B cell (primary cell): Measurements from ENCODE around the gene STON2. TPM values are rescaled to one million over a fixed set of nuclear protein-coding genes. Genes with fewer than 3 reads are reported as not detected.

Experiments
- ATAC-seq: fragments of 200-7000 bp; cut with Tn5 transposase; one replicate; pipeline ENCODE4 v1.10.0; 2021; ENCODE audit warnings: low read depth, mild to moderate bottlenecking, moderate number of reproducible peaks, moderate library complexity
- CTCF ChIA-PET: fragments of 350-600 bp; sonication (Branson Sonifier 250); formaldehyde crosslinking; loops from one replicate; lab custom pipeline; 2021; ENCODE audit warnings: antibody characterized with exemption, inconsistent platforms; lab: Charles Lee
- POLR2A ChIA-PET: fragments of 350-600 bp; sonication (Branson Sonifier 250); formaldehyde crosslinking; loops from one replicate; lab custom pipeline; 2021; ENCODE audit warnings: antibody characterized with exemption; lab: Charles Lee
- DNase-seq: peaks from one replicate; pipeline ENCODE4 v3.0.0; 2013
- H2AFZ ChIP-seq: 2 replicates; pipeline ENCODE4 v1.6.1; 2012; ENCODE audit warnings: mild to moderate bottlenecking, low read depth, low read length; ENCODE audit not compliant: insufficient read depth, poor library complexity, severe bottlenecking
- H3K27ac ChIP-seq, 2 donors: 1 replicate in 1 of 2; 2 replicates in 1 of 2; pipeline ENCODE4 v1.5.1; 2012 to 2013; ENCODE audit warnings: low read length in 2 of 2, mild to moderate bottlenecking in 2 of 2, moderate library complexity in 1 of 2
- H3K27me3 ChIP-seq, 4 experiments: fragments of 200-600 bp in 1 of 4; sonication (generic) in 1 of 4; replicated peaks in 1 of 4; 1 replicate in 2 of 4; 2 replicates in 2 of 4; pipeline versions ENCODE4 v1.6.1 to v1.7.0; 2013 to 2016; ENCODE audit warnings: low read length in 3 of 4, mild to moderate bottlenecking in 2 of 4, mixed read lengths in 1 of 4, moderate library complexity in 1 of 4; ENCODE audit not compliant: insufficient read depth in 4 of 4, control insufficient read depth in 3 of 4; ENCODE audit errors: control extremely low read depth in 1 of 4
- H3K36me3 ChIP-seq, 2 experiments: replicated peaks in 1 of 2; 1 replicate in 1 of 2; 2 replicates in 1 of 2; pipeline versions ENCODE4 v1.6.1 to v1.7.1; 2013; ENCODE audit warnings: low read length in 1 of 2; ENCODE audit not compliant: insufficient read depth in 2 of 2, control insufficient read depth in 1 of 2; ENCODE audit errors: control extremely low read depth in 1 of 2, extremely low read depth in 1 of 2
- H3K4me1 ChIP-seq, 2 donors: fragments of 200-600 bp in 1 of 2; sonication (generic) in 1 of 2; 1 replicate in 1 of 2; 2 replicates in 1 of 2; pipeline versions ENCODE4 v1.5.1 to v1.6.1; 2013 to 2017; ENCODE audit warnings: low read length in 2 of 2; ENCODE audit not compliant: control insufficient read depth in 2 of 2, insufficient read depth in 2 of 2
- H3K4me2 ChIP-seq: replicated peaks from 2 replicates; pipeline ENCODE3; 2012; ENCODE audit warnings: mild to moderate bottlenecking, low read depth, low read length; ENCODE audit not compliant: poor library complexity, severe bottlenecking
- H3K4me3 ChIP-seq, 5 experiments: fragments of 200-600 bp in 1 of 5; sonication (generic) in 1 of 5; 1 replicate in 3 of 5; 2 replicates in 2 of 5; pipeline versions ENCODE4 v1.5.1 to v1.7.0; 2011 to 2016; ENCODE audit warnings: low read length in 4 of 5, mild to moderate bottlenecking in 4 of 5, low read depth in 2 of 5, control low read depth in 1 of 5, moderate library complexity in 1 of 5; ENCODE audit not compliant: insufficient read depth in 1 of 5; ENCODE audit errors: control extremely low read depth in 1 of 5, extremely low read depth in 1 of 5
- H3K79me2 ChIP-seq: fragments of 200-600 bp; sonication (generic); one replicate; pipeline ENCODE4 v1.6.0; 2016; ENCODE audit warnings: low read length; ENCODE audit not compliant: control insufficient read depth, insufficient read depth
- H3K9ac ChIP-seq: fragments of 200-600 bp; sonication (generic); 2 replicates; pipeline ENCODE4 v1.6.1; 2017; ENCODE audit warnings: mild to moderate bottlenecking, low read length, moderate library complexity
- H3K9me3 ChIP-seq, 3 donors: one replicate each; pipeline versions ENCODE4 v1.6.1 to v1.7.1; 2013; ENCODE audit warnings: low read length in 2 of 3; ENCODE audit not compliant: control insufficient read depth in 2 of 3, insufficient read depth in 1 of 3; ENCODE audit errors: control extremely low read depth in 1 of 3
- H4K20me1 ChIP-seq: 2 replicates; pipeline ENCODE4 v1.6.0; 2012; ENCODE audit warnings: mild to moderate bottlenecking, low read length; ENCODE audit not compliant: insufficient read depth, control insufficient read depth, poor library complexity, severe bottlenecking
- H3K27ac Mint-ChIP-seq: one replicate; pipeline ENCODE4 v1.8.0; 2021; ENCODE audit warnings: mixed read lengths
- H3K27me3 Mint-ChIP-seq: one replicate; pipeline ENCODE4 v1.8.0; 2021; ENCODE audit warnings: mixed read lengths
- H3K4me1 Mint-ChIP-seq: one replicate; pipeline ENCODE4 v1.8.0; 2021; ENCODE audit warnings: mixed read lengths
- H3K4me3 Mint-ChIP-seq: one replicate; pipeline ENCODE4 v1.8.0; 2021; ENCODE audit warnings: mixed read lengths
- H3K9me3 Mint-ChIP-seq: one replicate; pipeline ENCODE4 v1.8.0; 2022; ENCODE audit warnings: mixed read lengths; ENCODE audit not compliant: insufficient read depth
- EZH2 ChIP-seq: IDR thresholded peaks from 2 replicates; pipeline ENCODE4 v1.6.1; 2012; ENCODE audit warnings: borderline replicate concordance, low read depth, mild to moderate bottlenecking, moderate library complexity, low read length; ENCODE audit not compliant: insufficient read depth, poor library complexity, severe bottlenecking
- WGBS: methylation state at CpG from one replicate; pipeline ENCODE4 v1.1.5; 2013; ENCODE audit warnings: missing lambda C conversion rate; ENCODE audit not compliant: insufficient coverage; 5-methylcytosine and 5-hydroxymethylcytosine counted together
- intact Hi-C: fragments of 100-400 bp; cut with micrococcal nuclease; formaldehyde crosslinking; loops from one replicate; pipeline ENCODE4 v1.10.0; 2022
- polyA plus RNA-seq: library from polyadenylated mRNA; depleted of rRNA; stranded (reverse); fragments of >200 nt; gene quantifications from 2 replicates; pipeline ENCODE4 v1.2.3, GENCODE V29; 2012
- total RNA-seq, 2 donors: library from RNA; stranded (reverse); fragments of 120-200 nt in 1 of 2; gene quantifications; 1 replicate in 1 of 2; 2 replicates in 1 of 2; pipeline versions ENCODE4 v1.2.3 to v1.2.4, GENCODE V29; 2013 to 2022
- TF ChIP-seq, protein P1 (sequence below): fragments of 200-600 bp; IDR thresholded peaks from one replicate; pipeline ENCODE4 v1.8.0; 2022; ENCODE audit warnings: antibody characterized with exemption, mild to moderate bottlenecking

The STON2 gene
- total and polyA plus RNA-seq, 2 donors (not counting 1 experiment from before 2014, with no cell fraction given): 0.03 TPM; not detected in 1

DNA sequence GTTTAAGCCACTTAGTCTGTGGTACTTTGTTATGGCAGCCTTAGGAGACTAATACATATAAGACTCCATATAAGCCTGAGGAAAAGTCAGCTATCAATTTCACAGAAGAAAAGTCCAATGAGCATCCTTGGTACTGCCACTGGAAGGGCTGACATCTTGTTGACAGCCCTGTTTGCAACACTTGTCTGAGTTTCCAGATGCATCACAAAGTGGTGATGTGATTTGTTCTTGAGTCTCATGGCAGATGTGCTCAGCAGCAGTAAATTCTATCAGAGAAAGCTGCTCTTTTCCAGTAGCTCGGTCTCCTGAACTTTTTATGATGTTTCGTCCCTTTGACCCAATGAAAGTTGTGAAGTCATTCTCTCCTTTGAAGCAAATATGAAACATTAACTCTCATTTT lies 54.3 kb downstream of the STON2 start:
- intact Hi-C loops: no loop called here
- Histone ChIP-seq H3K79me2 (no peaks in the 10 kb centered on the region), H2AFZ (no peak overlapping the region), H3K27ac (no peak overlapping the region), H3K27me3 (peaks cover 0 to 2% (median 0%) of the 10 kb centered on the region in 4 experiments), H3K4me3 (no peak overlapping the region), H3K9me3 (no peaks in the 10 kb centered on the region), H4K20me1 (no peaks in the 10 kb centered on the region), H3K9ac (no peak overlapping the region), H3K36me3 (no peaks in the 10 kb centered on the region), H3K4me2 (no peak overlapping the region), H3K4me1 (no peaks in the 10 kb centered on the region)
- no peak overlapping the region for H3K27ac Mint-ChIP-seq
- peaks cover 3% of the 10 kb centered on the region for H3K4me1 Mint-ChIP-seq
- ATAC-seq (no peak), DNase-seq (no peak)
- no CpG with 5 or more reads among the region's 2 CpGs for WGBS
- no peak for TF ChIP-seq EZH2
- TF ChIP-seq, protein P1, sequence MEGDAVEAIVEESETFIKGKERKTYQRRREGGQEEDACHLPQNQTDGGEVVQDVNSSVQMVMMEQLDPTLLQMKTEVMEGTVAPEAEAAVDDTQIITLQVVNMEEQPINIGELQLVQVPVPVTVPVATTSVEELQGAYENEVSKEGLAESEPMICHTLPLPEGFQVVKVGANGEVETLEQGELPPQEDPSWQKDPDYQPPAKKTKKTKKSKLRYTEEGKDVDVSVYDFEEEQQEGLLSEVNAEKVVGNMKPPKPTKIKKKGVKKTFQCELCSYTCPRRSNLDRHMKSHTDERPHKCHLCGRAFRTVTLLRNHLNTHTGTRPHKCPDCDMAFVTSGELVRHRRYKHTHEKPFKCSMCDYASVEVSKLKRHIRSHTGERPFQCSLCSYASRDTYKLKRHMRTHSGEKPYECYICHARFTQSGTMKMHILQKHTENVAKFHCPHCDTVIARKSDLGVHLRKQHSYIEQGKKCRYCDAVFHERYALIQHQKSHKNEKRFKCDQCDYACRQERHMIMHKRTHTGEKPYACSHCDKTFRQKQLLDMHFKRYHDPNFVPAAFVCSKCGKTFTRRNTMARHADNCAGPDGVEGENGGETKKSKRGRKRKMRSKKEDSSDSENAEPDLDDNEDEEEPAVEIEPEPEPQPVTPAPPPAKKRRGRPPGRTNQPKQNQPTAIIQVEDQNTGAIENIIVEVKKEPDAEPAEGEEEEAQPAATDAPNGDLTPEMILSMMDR: no peak
- H3K4me3 Mint-ChIP-seq: no peak overlapping the region
- CTCF ChIA-PET: no interaction called here
- peaks cover 19% of the 10 kb centered on the region for H3K27me3 Mint-ChIP-seq
- H3K9me3 Mint-ChIP-seq: no peaks in the 10 kb centered on the region
- POLR2A ChIA-PET: no interaction called here

DNA sequence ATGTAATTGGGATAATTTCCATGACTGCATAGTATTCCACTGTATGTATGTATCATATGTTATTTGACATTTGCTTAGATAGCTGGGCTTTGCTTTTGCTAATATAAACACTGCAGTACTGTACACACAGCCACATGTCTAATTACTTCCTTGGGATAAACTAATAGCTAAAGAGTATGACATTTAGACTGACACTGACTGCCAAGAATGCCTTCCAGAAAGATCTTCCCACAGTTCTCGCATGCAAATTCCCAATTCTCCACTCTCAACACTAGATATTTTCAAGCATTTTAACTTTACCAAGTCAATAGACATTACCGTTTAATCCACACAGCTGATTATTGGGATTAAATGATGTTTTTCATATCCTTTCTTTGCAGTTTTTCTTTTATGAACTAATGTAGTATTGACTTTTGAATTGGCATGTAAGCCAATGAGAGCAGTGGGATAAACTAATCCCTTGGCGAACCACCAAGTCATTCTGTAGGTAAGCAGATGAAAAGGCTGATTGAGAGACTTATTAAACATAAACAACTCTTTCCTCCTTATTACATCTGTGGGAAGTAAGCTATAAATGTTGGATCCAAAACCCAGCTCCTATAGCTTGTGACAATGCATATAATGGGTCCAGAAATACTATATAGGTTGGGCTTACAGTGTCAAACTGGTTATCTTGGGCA lies 55.5 kb downstream of the STON2 start:
- Histone ChIP-seq H3K9me3 (no peaks in the 10 kb centered on the region), H4K20me1 (no peaks in the 10 kb centered on the region), H3K4me1 (no peaks in the 10 kb centered on the region), H3K36me3 (no peaks in the 10 kb centered on the region), H3K79me2 (no peaks in the 10 kb centered on the region), H3K27me3 (peaks cover 0 to 2% (median 0%) of the 10 kb centered on the region in 4 experiments), H3K4me2 (no peak overlapping the region), H3K9ac (no peak overlapping the region), H3K4me3 (no peak overlapping the region), H2AFZ (no peak overlapping the region), H3K27ac (no peak overlapping the region)
- Mint-ChIP-seq H3K27ac (no peak overlapping the region), H3K4me3 (no peak overlapping the region), H3K9me3 (no peaks in the 10 kb centered on the region), H3K27me3 (peaks cover 19% of the 10 kb centered on the region), H3K4me1 (peaks cover 3% of the 10 kb centered on the region)
- no peak for DNase-seq
- ATAC-seq: no peak
- no CpG with 5 or more reads among the region's 3 CpGs for WGBS
- ChIA-PET CTCF (no interaction called here), POLR2A (no interaction called here)
- intact Hi-C loops: no loop called here
- TF ChIP-seq, protein P1: no peak
- TF ChIP-seq EZH2: no peak
